Tibial nerve (tissue), 4 donors: ENCODE measurements around the gene RYR3. TPM values are rescaled to one million over a fixed set of nuclear protein-coding genes. Genes with fewer than 3 reads are reported as not detected.

Experiments used
- DNase-seq, 2 donors: peaks; one replicate each; pipeline ENCODE4 v3.0.0-alpha.2; 2019; ENCODE audit warnings: low spot score in 2 of 2
- H3K27ac ChIP-seq, 4 donors: fragments of 200-600 bp; sonication (generic) in 3 of 4; one replicate each; pipeline ENCODE4 v1.5.1; 2017 to 2019; ENCODE audit warnings: mild to moderate bottlenecking in 1 of 4
- H3K27me3 ChIP-seq, 2 donors: fragments of 200-600 bp; sonication (generic) in 1 of 2; one replicate each; pipeline versions ENCODE4 v1.5.1 to v1.6.0; 2017 to 2019
- H3K36me3 ChIP-seq, 3 donors: fragments of 200-600 bp; sonication (generic); one replicate each; pipeline ENCODE4 v1.5.1; 2018 to 2019
- H3K4me1 ChIP-seq, 4 donors: fragments of 200-600 bp; sonication (generic) in 3 of 4; one replicate each; pipeline ENCODE4 v1.5.1; 2017 to 2019
- H3K4me3 ChIP-seq, 4 donors: fragments of 200-600 bp; sonication (generic) in 3 of 4; one replicate each; pipeline ENCODE4 v1.5.1; 2017 to 2019; ENCODE audit warnings: mild to moderate bottlenecking in 1 of 4, moderate library complexity in 1 of 4
- H3K9me3 ChIP-seq, 4 donors: fragments of 200-600 bp; sonication (generic) in 3 of 4; one replicate each; pipeline ENCODE4 v1.5.1; 2017 to 2019
- CTCF ChIP-seq, 5 experiments: fragments of 200-600 bp in 3 of 5; fragments of 450-650 bp in 2 of 5; sonication (generic) in 3 of 5; IDR thresholded peaks; one replicate each; pipeline ENCODE4 v1.5.1; 2016 to 2019; ENCODE audit warnings: antibody characterized with exemption in 5 of 5, mild to moderate bottlenecking in 3 of 5, moderate library complexity in 2 of 5
- EP300 ChIP-seq, 2 donors: sonication (generic); formaldehyde crosslinking; IDR thresholded peaks; one replicate each; pipeline ENCODE4 v1.6.1; 2017; ENCODE audit warnings: antibody characterized with exemption in 2 of 2, mild to moderate bottlenecking in 1 of 2
- POLR2A ChIP-seq, 2 donors: fragments of 450-650 bp; IDR thresholded peaks; one replicate each; pipeline ENCODE4 v1.6.1; 2017; ENCODE audit warnings: antibody characterized with exemption in 2 of 2, mild to moderate bottlenecking in 2 of 2, moderate library complexity in 2 of 2
- WGBS, 2 donors: methylation state at CpG; one replicate each; pipeline ENCODE4 v1.1.5; 2018; 5-methylcytosine and 5-hydroxymethylcytosine counted together
- total RNA-seq, 4 donors: library from RNA; depleted of rRNA; stranded (reverse); fragments of >200 nt; gene quantifications; one replicate each; pipeline ENCODE4 v1.1.0, GENCODE V29; 2016

The RYR3 gene
- total RNA-seq, 4 donors from 2014 or later: 1.2 to 7.0 (median 5.4) TPM

- Histone ChIP-seq H3K4me3 (no peak overlapping the region), H3K9me3 (no peaks in the 10 kb centered on the region), H3K36me3 (no peaks in the 10 kb centered on the region), H3K27me3 (no peaks in the 10 kb centered on the region), H3K27ac (no peak overlapping the region), H3K4me1 (no peaks in the 10 kb centered on the region)
- TF ChIP-seq CTCF (IDR thresholded peaks at IDR 0.05) (no peak), POLR2A (IDR thresholded peaks at IDR 0.05) (no peak), EP300 (IDR thresholded peaks at IDR 0.05) (no peak)
- DNase-seq: no peak
- 73 to 77% methylated on average over 6 of the region's 6 CpGs for WGBS, 2 donors
Measured at GRCh38 chr15:33785366-33785765, 474.6 kb downstream of the RYR3 start.

- no peaks in the 10 kb centered on the region for H3K4me1 ChIP-seq
- no peaks in the 10 kb centered on the region for H3K27me3 ChIP-seq
- WGBS, 2 donors: 36 to 44% methylated on average over 9 of the region's 9 CpGs
- no peak for DNase-seq
- no peak for TF ChIP-seq CTCF (IDR thresholded peaks at IDR 0.05)
- no peak for TF ChIP-seq POLR2A (IDR thresholded peaks at IDR 0.05)
- no peak for TF ChIP-seq EP300 (IDR thresholded peaks at IDR 0.05)
- H3K9me3 ChIP-seq: no peaks in the 10 kb centered on the region
- H3K27ac ChIP-seq: no peak overlapping the region
- no peaks in the 10 kb centered on the region for H3K36me3 ChIP-seq
- H3K4me3 ChIP-seq: no peak overlapping the region
Measured at GRCh38 chr15:33788906-33789540, 478.3 kb downstream of the RYR3 start.

- no peaks in the 10 kb centered on the region for H3K9me3 ChIP-seq
- whole genome bisulfite sequencing, 2 donors: 88 to 92% methylated on average over 5 of the region's 5 CpGs
- no peak overlapping the region for H3K4me3 ChIP-seq
- H3K27ac ChIP-seq: no peak overlapping the region
- no peaks in the 10 kb centered on the region for H3K36me3 ChIP-seq
- no peak for TF ChIP-seq POLR2A (IDR thresholded peaks at IDR 0.05)
- DNase-seq: no peak
- no peaks in the 10 kb centered on the region for H3K4me1 ChIP-seq
- no peaks in the 10 kb centered on the region for H3K27me3 ChIP-seq
Measured at GRCh38 chr15:33794453-33794852, 483.7 kb downstream of the RYR3 start.

GRCh38 chr15:33795070-33795469 is 484.3 kb downstream of the RYR3 start:
- H3K4me1 ChIP-seq: no peaks in the 10 kb centered on the region
- H3K4me3 ChIP-seq: no peak overlapping the region
- no peak for TF ChIP-seq EP300 (IDR thresholded peaks at IDR 0.05)
- no peak for TF ChIP-seq POLR2A (IDR thresholded peaks at IDR 0.05)
- no peak for TF ChIP-seq CTCF (IDR thresholded peaks at IDR 0.05)
- no peaks in the 10 kb centered on the region for H3K9me3 ChIP-seq
- H3K27ac ChIP-seq: no peak overlapping the region
- WGBS, 2 donors: 82 to 85% methylated on average over 3 of the region's 3 CpGs
- H3K27me3 ChIP-seq: no peaks in the 10 kb centered on the region
- H3K36me3 ChIP-seq: no peaks in the 10 kb centered on the region
- no peak for DNase-seq

GRCh38 chr15:33797651-33798050 is 486.9 kb downstream of the RYR3 start:
- WGBS, 2 donors: 41 to 53% methylated on average over 2 of the region's 2 CpGs
- DNase-seq: no peak
- no peak overlapping the region for H3K4me3 ChIP-seq

More at GRCh38 chr15:33797651-33798050, 486.9 kb downstream of the RYR3 start:
- Histone ChIP-seq H3K27ac (no peak overlapping the region), H3K4me1 (no peaks in the 10 kb centered on the region), H3K9me3 (no peaks in the 10 kb centered on the region), H3K36me3 (no peaks in the 10 kb centered on the region), H3K27me3 (no peaks in the 10 kb centered on the region)
- TF ChIP-seq POLR2A (IDR thresholded peaks at IDR 0.05) (no peak), EP300 (IDR thresholded peaks at IDR 0.05) (no peak), CTCF (IDR thresholded peaks at IDR 0.05) (no peak)
